NCI-H2107 treated with DMSO at 0.1 percent for 48 hours (cell line): Measurements from ENCODE around the gene DOK5.

Experiments used
- DNase-seq: peaks from one replicate; lab custom pipeline; 2025; ENCODE audit not compliant: unreplicated experiment; lab: John Stamatoyannopoulos, UW

The DOK5 gene

GRCh38 chr20:54555150-54555549, 79.8 kb downstream of the DOK5 start:
- no peak for DNase-seq

DNA sequence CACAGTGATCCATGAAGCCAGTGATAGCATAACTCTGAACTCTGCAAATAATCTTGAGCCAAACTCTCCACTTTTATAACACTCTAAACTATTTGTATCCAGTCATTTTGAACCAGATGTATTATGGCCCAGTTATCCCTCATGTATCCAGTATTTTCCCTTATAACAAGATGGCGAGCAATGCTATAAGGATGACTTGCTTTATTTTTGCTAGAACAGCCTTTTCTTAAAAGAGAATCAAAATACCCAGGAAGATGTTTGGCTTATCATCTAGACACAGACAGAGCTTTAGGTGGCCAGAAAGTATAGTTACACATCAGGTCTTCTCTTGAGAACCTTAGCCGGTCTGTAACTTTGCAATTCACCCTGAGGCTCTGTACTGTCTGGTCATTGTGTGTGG, 81.0 kb downstream of the DOK5 start:
- DNase-seq: no peak

GRCh38 chr20:54557806-54558590, 82.6 kb downstream of the DOK5 start:
- DNase-seq: no peak

DNA sequence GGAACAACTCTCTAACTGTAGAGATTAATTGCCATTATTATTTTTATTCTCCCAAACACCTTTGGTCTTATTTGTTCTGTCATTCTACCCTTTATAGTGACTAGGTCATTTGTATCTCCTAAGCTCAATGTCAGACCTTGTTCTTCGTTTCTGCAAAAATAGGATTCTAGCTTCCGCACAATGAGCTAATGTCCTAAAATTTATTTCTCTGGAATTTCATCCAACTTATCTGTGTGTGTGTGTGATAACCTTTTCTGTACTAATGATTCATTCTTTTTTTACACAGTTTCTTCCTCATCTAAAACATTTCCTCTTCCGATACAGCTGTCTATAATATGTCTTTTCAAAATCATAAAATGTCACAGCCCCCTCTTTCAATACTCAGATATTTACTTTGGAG, 84.5 kb downstream of the DOK5 start:
- DNase-seq: no peak

GRCh38 chr20:54560357-54560756, 85.0 kb downstream of the DOK5 start:
- no peak for DNase-seq

DNA sequence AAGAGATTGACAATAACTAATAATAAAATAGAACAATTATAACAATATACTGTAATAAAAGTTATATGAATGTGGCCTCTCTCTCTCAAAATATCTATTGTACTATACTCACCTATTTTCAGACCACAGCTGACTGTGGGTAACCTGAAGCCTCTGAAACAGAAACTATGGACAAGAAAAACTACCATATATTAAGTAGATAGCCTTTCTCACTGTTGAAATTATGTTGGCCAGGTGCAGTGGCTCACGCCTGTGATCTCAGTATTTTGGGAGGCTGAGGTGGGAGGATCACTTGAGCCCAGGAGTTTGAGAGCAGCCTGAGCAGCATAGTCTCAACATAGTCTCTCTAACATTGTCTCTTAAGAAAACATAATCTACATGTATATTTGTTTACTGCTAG, 89.9 kb downstream of the DOK5 start:
- no peak for DNase-seq

- DNase-seq: no peak
Observed at GRCh38 chr20:54566031-54566688, 90.8 kb downstream of the DOK5 start.

DNA sequence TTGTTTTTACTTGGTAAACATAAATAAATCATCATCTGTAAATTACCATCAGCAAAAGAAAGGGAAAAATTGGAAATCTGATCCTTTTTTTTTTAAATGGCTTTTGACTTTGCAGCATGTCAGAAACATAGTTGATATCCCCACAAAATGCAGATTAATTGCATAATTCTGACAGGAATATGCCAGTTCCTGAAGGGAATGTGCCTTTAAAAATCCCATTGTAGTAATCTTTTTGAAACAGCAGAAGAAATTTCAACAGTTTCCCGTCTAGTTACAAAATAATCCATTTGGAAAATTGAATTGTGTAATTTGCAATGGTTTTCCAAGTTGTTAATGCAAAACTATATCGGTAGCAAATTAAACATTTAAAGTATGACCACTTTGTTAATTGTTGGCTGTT, 95.2 kb downstream of the DOK5 start:
- DNase-seq: no peak

DNA sequence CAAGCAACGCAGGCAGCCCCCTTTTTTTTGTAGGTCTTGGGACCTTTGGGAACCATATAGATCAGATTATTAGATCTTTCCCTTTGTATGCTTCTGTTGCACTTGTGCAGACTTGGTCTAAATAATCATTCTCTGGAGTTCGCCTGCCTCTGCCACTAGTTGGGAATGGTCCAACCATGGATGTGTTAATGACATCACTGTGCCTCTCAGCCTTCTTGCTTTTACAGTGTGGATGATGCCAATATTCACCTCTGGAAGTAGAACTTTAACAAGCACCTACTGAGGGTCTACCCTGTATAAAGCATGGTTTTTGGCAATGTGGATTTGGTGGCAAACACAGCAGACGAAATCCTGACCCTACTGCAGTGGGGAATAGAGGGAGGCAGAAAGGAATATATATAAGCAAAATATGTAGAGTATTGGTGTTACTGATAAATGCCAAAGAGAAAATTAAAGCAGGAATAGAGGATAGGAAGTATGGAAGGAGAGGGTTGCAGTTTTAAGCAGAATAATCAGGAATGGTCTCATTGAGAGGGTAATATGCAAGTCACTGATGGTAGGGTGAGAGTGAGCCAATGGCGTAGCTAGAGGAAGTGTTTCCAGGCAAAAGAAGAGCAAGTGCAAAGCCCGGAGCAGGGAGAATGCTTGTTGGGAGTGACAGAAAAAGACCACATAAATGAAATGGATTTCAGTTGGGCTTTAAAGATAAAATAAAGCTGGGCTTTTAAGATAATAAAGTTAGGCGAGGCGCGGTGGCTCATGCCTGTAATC, 97.5 kb downstream of the DOK5 start:
- no peak for DNase-seq

- DNase-seq: no peak
Observed at GRCh38 chr20:54573838-54574237, 98.4 kb downstream of the DOK5 start.

DNA sequence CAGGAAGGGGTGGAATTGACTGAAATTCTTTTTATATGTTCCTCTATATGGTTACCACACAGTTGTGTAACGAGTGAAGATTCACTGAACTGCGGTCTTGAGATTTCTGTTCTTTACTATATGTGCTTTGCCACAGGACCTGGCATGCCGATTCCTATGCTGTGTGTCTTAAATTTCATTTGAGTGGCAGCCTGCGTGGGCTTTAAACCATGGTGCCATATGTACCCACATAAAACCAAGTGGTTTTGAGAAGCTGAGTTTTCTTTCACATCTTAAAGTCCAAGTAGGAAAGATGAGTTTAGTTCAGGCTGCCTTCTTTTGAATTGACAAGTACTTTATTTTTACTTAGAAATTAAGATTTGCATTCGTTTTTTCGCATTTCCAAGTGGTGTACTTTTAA, 101.1 kb downstream of the DOK5 start:
- no peak for DNase-seq

- no peak for DNase-seq
Observed at GRCh38 chr20:54577637-54578036, 102.2 kb downstream of the DOK5 start.

GRCh38 chr20:54585217-54585616, 109.8 kb downstream of the DOK5 start:
- no peak for DNase-seq

GRCh38 chr20:54587408-54587807, 112.0 kb downstream of the DOK5 start:
- no peak for DNase-seq

- DNase-seq: no peak
Observed at GRCh38 chr20:54589402-54590030, 114.1 kb downstream of the DOK5 start.

DNA sequence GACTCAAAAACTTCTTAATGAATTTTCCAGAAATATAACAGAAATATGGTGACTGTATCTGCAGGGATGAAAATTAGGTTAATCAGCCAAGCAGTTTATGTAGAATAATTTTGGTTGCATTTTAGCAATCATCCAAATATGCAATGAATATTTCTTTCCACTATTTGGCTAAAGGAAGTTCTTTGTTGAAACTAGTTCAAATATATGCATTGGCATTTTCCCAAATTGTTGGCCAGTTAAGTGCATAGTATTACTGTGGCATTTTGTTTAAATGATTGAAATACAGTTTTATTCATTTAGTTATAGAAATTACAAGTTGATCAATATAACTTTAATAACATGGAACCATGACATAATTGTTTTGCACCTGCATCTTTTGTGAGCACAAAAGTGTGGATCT, 115.5 kb downstream of the DOK5 start:
- DNase-seq: no peak

DNA sequence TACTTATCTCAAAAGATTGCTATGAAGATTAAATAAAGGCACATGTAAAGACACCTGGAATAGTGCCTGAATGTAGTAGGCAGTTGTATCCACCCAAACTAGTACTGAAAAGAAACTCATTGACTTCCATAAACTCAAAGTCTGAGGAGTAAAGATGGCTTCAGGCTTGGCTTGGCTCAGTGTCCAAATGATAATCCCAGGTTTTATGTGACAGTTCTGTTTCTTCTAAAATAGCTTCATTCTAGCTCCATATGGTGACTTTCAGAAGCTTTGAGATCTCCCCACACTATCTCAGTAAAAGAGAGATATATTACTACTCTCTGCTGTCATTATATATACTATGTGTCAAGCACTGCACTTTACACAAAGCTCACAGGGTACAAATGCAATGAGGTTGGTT, 121.3 kb downstream of the DOK5 start:
- DNase-seq: no peak

DNA sequence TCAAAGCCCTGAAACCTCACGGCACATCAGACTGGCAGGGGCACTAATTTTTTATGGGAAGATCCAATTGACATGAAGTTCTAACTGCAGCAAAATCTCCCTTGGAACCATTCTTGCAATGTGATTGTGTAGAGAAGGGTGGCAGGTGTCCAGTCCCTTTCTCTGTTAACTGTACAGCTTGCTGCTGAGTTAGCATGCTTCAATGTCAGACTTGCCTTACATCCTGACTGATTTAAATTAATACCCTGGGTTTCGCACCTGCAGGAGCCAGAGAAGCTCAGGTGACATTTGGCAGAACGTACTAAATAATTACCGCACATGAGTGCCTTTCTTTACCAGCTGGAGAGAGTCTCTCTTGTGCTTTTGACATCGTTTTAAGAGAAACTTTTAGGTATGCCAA, 123.0 kb downstream of the DOK5 start:
- no peak for DNase-seq

DNA sequence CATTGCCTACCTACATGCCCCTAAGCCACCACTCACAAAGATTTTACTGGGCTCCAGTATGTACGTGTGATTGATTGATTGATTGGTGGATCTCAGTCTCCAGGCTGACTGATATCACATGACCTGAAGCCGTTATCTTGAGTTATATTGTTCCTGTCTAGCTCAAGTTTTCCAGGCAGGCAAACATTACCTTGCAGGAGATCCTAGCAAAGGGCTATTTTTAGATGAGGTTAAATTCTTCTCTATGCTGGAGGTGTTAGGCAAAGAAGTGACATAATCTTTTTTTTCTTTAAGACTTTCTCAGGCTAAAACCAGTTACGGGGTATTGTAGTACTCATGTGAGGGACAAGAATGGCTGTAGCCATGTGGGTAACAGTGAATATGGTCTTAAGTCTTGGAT, 125.2 kb downstream of the DOK5 start:
- DNase-seq: no peak

- no peak for DNase-seq
Observed at GRCh38 chr20:54601831-54602515, 126.6 kb downstream of the DOK5 start.

DNA sequence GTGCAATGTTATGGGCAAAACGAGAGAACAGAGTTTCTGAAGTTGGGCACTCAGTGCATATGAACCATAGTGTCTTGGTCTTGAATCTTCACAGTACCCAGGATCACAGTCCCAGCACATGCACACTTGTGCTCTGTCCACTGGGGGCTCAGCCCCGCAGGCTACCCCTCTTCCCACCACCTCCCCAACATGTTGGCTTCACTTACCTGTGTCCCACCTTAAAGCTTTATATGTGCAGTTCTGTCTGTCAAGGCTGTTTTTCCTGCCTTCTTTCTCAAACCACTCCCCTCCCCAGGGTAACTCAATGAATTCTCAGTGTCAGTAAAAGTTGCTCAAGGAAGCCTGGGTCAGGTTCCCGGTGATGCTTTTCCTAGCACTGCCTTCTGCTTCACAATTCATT, 129.9 kb downstream of the DOK5 start:
- no peak for DNase-seq
